H1 (cell line): ENCODE data around the gene PTH1R.

Experiments used
- CEBPB ChIP-seq: IDR thresholded peaks from 2 replicates; pipeline ENCODE4 v1.6.1; 2012; ENCODE audit warnings: low read depth, low read length
- EP300 ChIP-seq, 2 experiments: IDR thresholded peaks; 1 replicate in 1 of 2; 2 replicates in 1 of 2; pipeline ENCODE4 v1.6.1; 2011 to 2012; ENCODE audit warnings: low read depth in 2 of 2, low read length in 2 of 2, mild to moderate bottlenecking in 2 of 2, borderline replicate concordance in 1 of 2, inconsistent platforms in 1 of 2, moderate library complexity in 1 of 2
- GABPA ChIP-seq: IDR thresholded peaks from 2 replicates; pipeline ENCODE4 v1.6.1; 2011; ENCODE audit warnings: mild to moderate bottlenecking, low read length, moderate library complexity, borderline replicate concordance; ENCODE audit not compliant: insufficient read depth
- JUND ChIP-seq: IDR thresholded peaks from 2 replicates; pipeline ENCODE4 v1.6.1; 2011; ENCODE audit warnings: mild to moderate bottlenecking, improper control_type of control experiment, low read length
- KDM5A ChIP-seq: fragments of 200-600 bp; IDR thresholded peaks from 2 replicates; pipeline ENCODE4 v1.7.1; 2012; ENCODE audit warnings: mild to moderate bottlenecking, low read length, inconsistent platforms, mixed read lengths
- POLR2A ChIP-seq, 2 experiments: IDR thresholded peaks; 1 replicate in 1 of 2; 2 replicates in 1 of 2; pipeline ENCODE4 v1.6.1; 2011; ENCODE audit warnings: low read depth in 2 of 2, low read length in 2 of 2, mild to moderate bottlenecking in 2 of 2; ENCODE audit errors: control extremely low read depth in 1 of 2
- POLR2AphosphoS5 ChIP-seq: IDR thresholded peaks from 2 replicates; pipeline ENCODE4 v1.6.1; 2011; ENCODE audit warnings: low read depth, low read length
- RNF2 ChIP-seq: fragments of 200-900, 300-1000 bp; sonication (generic); IDR thresholded peaks from 2 replicates; pipeline ENCODE4 v1.7.1; 2016; ENCODE audit warnings: borderline replicate concordance, low read depth, mild to moderate bottlenecking, antibody characterized with exemption, low read length; ENCODE audit not compliant: poor library complexity, severe bottlenecking; ENCODE audit errors: missing control alignments
- SIRT6 ChIP-seq: IDR thresholded peaks from one replicate; pipeline ENCODE4 v1.7.1; 2012; ENCODE audit warnings: low read length, inconsistent platforms
- TAF1 ChIP-seq: IDR thresholded peaks from 2 replicates; pipeline ENCODE4 v1.6.1; 2011; ENCODE audit warnings: mild to moderate bottlenecking, low read depth, low read length
- TF ChIP-seq, protein P1 (sequence below), 3 experiments: IDR thresholded peaks; 1 replicate in 2 of 3; 2 replicates in 1 of 3; pipeline versions ENCODE4 v1.5.1 to v1.6.1; 2011; ENCODE audit warnings: low read length in 3 of 3, mild to moderate bottlenecking in 3 of 3, inconsistent platforms in 2 of 3, low read depth in 1 of 3, moderate library complexity in 1 of 3; ENCODE audit not compliant: insufficient read depth in 1 of 3; ENCODE audit errors: control extremely low read depth in 1 of 3

DNA sequence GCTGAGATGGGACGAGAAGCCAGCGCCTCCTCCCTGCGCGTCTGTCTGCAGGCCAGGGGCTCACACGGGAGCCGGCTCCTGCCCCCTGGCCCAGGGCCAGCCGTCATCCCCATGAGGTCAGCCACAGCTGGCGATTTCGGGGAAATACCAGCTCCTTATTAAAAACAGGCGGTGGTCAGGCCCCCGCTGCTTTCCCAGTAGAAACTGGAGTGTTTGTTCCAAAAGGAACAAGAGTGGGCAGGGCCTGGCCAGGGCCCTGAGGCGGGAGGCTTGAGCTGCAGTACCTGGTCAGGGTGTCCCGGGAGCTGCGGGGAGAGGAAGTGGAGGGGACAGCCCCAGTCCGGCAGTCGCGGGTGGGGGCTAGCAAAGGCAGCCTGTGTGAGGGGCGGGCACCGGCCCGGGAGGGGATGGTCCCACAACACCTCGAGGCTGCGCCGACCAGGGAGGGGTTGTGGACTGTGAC, 32.1 kb upstream of the PTH1R start:
- TF ChIP-seq JUND (no peak), GABPA (no peak), EP300 (IDR thresholded peaks at IDR 0.05; ENCODE audit: borderline replicate concordance in 1 of 2, low read depth in 2 of 2, low read length in 2 of 2) (no peak), KDM5A (no peak), SIRT6 (no peak), TAF1 (no peak; the same call in 1 of the 2 replicates), POLR2AphosphoS5 (no peak), CEBPB (no peak), POLR2A (IDR thresholded peaks at IDR 0.05; ENCODE audit: control extremely low read depth in 1 of 2, low read depth in 2 of 2, low read length in 2 of 2) (no peak), RNF2 (no peak)
- TF ChIP-seq, protein P1, sequence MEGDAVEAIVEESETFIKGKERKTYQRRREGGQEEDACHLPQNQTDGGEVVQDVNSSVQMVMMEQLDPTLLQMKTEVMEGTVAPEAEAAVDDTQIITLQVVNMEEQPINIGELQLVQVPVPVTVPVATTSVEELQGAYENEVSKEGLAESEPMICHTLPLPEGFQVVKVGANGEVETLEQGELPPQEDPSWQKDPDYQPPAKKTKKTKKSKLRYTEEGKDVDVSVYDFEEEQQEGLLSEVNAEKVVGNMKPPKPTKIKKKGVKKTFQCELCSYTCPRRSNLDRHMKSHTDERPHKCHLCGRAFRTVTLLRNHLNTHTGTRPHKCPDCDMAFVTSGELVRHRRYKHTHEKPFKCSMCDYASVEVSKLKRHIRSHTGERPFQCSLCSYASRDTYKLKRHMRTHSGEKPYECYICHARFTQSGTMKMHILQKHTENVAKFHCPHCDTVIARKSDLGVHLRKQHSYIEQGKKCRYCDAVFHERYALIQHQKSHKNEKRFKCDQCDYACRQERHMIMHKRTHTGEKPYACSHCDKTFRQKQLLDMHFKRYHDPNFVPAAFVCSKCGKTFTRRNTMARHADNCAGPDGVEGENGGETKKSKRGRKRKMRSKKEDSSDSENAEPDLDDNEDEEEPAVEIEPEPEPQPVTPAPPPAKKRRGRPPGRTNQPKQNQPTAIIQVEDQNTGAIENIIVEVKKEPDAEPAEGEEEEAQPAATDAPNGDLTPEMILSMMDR (IDR thresholded peaks at IDR 0.05; ENCODE audit: control extremely low read depth in 1 of 3, insufficient read depth in 1 of 3, low read depth in 1 of 3, low read length in 3 of 3), result no peak
